T-cell (primary cell): Measurements from ENCODE around the gene LSM4. TPM values are rescaled to one million over a fixed set of nuclear protein-coding genes. Genes with fewer than 3 reads are reported as not detected.
A peak's percentile ranks its signal among the peaks of the same experiment; 100 is the strongest.

Source experiments
- ATAC-seq, 4 experiments: fragments of 200-7000 bp in 3 of 4; fragments of 150-1000 bp in 1 of 4; cut with Tn5 transposase; replicated peaks in 1 of 4; 1 replicate in 3 of 4; 2 replicates in 1 of 4; pipeline ENCODE4 v1.10.0; 2021; ENCODE audit warnings: moderate library complexity in 3 of 4, mild to moderate bottlenecking in 2 of 4, moderate number of reproducible peaks in 1 of 4
- CTCF ChIA-PET, 2 donors: fragments of 300-600 bp; sonication (Branson Sonifier 250); formaldehyde crosslinking; loops; one replicate each; lab custom pipeline; 2022; ENCODE audit warnings: antibody characterized with exemption in 2 of 2; lab: Charles Lee
- POLR2A ChIA-PET, 2 donors: fragments of 300-600 bp; sonication (Branson Sonifier 250); formaldehyde crosslinking; loops; one replicate each; lab custom pipeline; 2022; ENCODE audit warnings: antibody characterized with exemption in 2 of 2; lab: Charles Lee
- DNase-seq, 35 experiments: peaks; one replicate each; pipeline versions ENCODE4 v3.0.0 to v3.0.0-alpha.2; 2013 to 2023
- H3K27ac ChIP-seq: one replicate; pipeline ENCODE4 v1.5.1; 2013; ENCODE audit warnings: low read length
- H3K27me3 ChIP-seq, 2 experiments: replicated peaks in 1 of 2; 1 replicate in 1 of 2; 2 replicates in 1 of 2; pipeline versions ENCODE4 v1.6.1 to v1.7.0; 2013; ENCODE audit warnings: low read length in 1 of 2, mixed read lengths in 1 of 2; ENCODE audit not compliant: control insufficient read depth in 2 of 2, insufficient read depth in 2 of 2; ENCODE audit errors: extremely low read depth in 1 of 2
- H3K36me3 ChIP-seq, 2 donors: 1 replicate in 1 of 2; 2 replicates in 1 of 2; pipeline versions ENCODE4 v1.6.1 to v1.7.0; 2013; ENCODE audit warnings: low read length in 1 of 2; ENCODE audit not compliant: control insufficient read depth in 2 of 2, insufficient read depth in 1 of 2; ENCODE audit errors: extremely low read depth in 1 of 2
- H3K4me1 ChIP-seq, 2 experiments: 1 replicate in 1 of 2; 2 replicates in 1 of 2; pipeline versions ENCODE4 v1.6.1 to v1.7.0; 2013; ENCODE audit warnings: low read length in 2 of 2, mixed read lengths in 1 of 2; ENCODE audit not compliant: insufficient read depth in 2 of 2, control insufficient read depth in 1 of 2; ENCODE audit errors: extremely low read depth in 1 of 2
- H3K4me3 ChIP-seq, 2 donors: 1 replicate in 1 of 2; 2 replicates in 1 of 2; pipeline versions ENCODE4 v1.5.1 to v1.7.0; 2013; ENCODE audit warnings: mild to moderate bottlenecking in 2 of 2, low read length in 1 of 2, moderate library complexity in 1 of 2; ENCODE audit not compliant: control insufficient read depth in 1 of 2; ENCODE audit errors: extremely low read depth in 1 of 2
- H3K9me3 ChIP-seq: 2 replicates; pipeline ENCODE4 v1.7.0; 2013
- H3K27ac Mint-ChIP-seq, 2 donors: one replicate each; pipeline ENCODE4 v1.8.0; 2020 to 2021; ENCODE audit warnings: mild to moderate bottlenecking in 2 of 2, mixed read lengths in 2 of 2
- H3K27me3 Mint-ChIP-seq, 2 donors: one replicate each; pipeline ENCODE4 v1.8.0; 2021 to 2022; ENCODE audit warnings: mixed read lengths in 2 of 2
- H3K36me3 Mint-ChIP-seq: one replicate; pipeline ENCODE4 v1.8.0; 2021; ENCODE audit warnings: mixed read lengths
- H3K4me1 Mint-ChIP-seq, 3 donors: one replicate each; pipeline ENCODE4 v1.8.0; 2020 to 2022; ENCODE audit warnings: mixed read lengths in 3 of 3, mild to moderate bottlenecking in 1 of 3
- H3K4me3 Mint-ChIP-seq, 3 donors: one replicate each; pipeline ENCODE4 v1.8.0; 2020 to 2022; ENCODE audit warnings: mild to moderate bottlenecking in 3 of 3, mixed read lengths in 3 of 3, moderate library complexity in 3 of 3
- H3K9me3 Mint-ChIP-seq, 3 donors: one replicate each; pipeline ENCODE4 v1.8.0; 2020 to 2022; ENCODE audit warnings: mixed read lengths in 3 of 3
- WGBS: methylation state at CpG from one replicate; pipeline ENCODE4 v1.1.5; 2013; ENCODE audit warnings: missing lambda C conversion rate; ENCODE audit not compliant: insufficient coverage; 5-methylcytosine and 5-hydroxymethylcytosine counted together
- total RNA-seq, 35 experiments: library from RNA in 6 of 35; stranded (reverse) in 6 of 35; fragments of 120-200 nt in 1 of 35; gene quantifications; one replicate each; pipeline versions ENCODE4 v1.2.1 to v1.2.4 and lab custom pipeline; 2013 to 2026

Gene LSM4
- total RNA-seq, 5 donors from 2014 or later (not counting 1 experiment from before 2014, with no cell fraction given): 58.5 to 82.7 (median 69.1) TPM

GRCh38 chr19:18345296-18345695, 22.4 kb upstream of the LSM4 start:
- peaks cover 21% of the 10 kb centered on the region for H3K36me3 Mint-ChIP-seq
- no peak overlapping the region for H3K27ac Mint-ChIP-seq
- ATAC-seq: no peak
- no peak for DNase-seq
- no peaks in the 10 kb centered on the region for H3K27me3 ChIP-seq
- no peaks in the 10 kb centered on the region for H3K9me3 ChIP-seq
- ChIA-PET CTCF (interaction anchor here in 1 of 2 donors (0.6 kb wide), 1 partner anchor 17 kb away, joined by 3 read pairs; no protein-coding TSS in a partner anchor), POLR2A (interaction anchor here in 1 of 2 donors (0.6 kb wide), 1 partner anchor 154 kb away, joined by 4 read pairs; no protein-coding TSS in a partner anchor)
- H3K4me1 ChIP-seq: peaks cover 0 to 12% of the 10 kb centered on the region in 2 experiments
- H3K4me3 Mint-ChIP-seq: no peak overlapping the region
- no peaks in the 10 kb centered on the region for H3K9me3 Mint-ChIP-seq
- H3K4me1 Mint-ChIP-seq: peaks cover 18 to 28% (median 20%) of the 10 kb centered on the region in 3 donors
- 100% methylated on average over 1 of the region's 6 CpGs for WGBS
- no peaks in the 10 kb centered on the region for H3K27me3 Mint-ChIP-seq
- no peak overlapping the region for H3K4me3 ChIP-seq
- peaks cover 6 to 17% of the 10 kb centered on the region in 2 donors for H3K36me3 ChIP-seq
- H3K27ac ChIP-seq: no peak overlapping the region

DNA sequence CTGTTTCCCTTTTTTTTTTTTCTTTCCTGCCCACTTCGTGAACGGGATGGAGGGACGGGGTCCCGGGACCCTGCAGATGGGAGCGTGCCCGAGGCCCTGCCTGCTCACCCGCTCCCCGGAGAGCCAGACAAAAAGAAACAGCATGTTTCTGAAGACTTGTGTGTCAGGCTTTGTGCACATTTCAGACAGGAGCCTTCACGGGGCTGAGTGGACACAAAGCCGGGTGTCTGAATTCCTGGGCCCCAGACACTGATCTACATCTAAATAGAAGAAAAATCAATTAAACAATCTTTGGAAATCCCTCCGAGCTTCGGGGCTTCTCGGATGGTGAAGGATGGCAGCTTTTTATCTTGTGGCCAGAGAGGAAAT, 21.7 kb upstream of the LSM4 start:
- H3K9me3 Mint-ChIP-seq: no peaks in the 10 kb centered on the region
- Histone ChIP-seq H3K9me3 (no peaks in the 10 kb centered on the region), H3K4me1 (peaks cover 0 to 19% of the 10 kb centered on the region in 2 experiments), H3K27me3 (no peaks in the 10 kb centered on the region), H3K36me3 (peaks cover 6 to 17% of the 10 kb centered on the region in 2 donors), H3K4me3 (no peak overlapping the region), H3K27ac (no peak overlapping the region)
- no peak overlapping the region for H3K4me3 Mint-ChIP-seq
- H3K36me3 Mint-ChIP-seq: peaks cover 19% of the 10 kb centered on the region
- 100% methylated on average over 4 of the region's 13 CpGs for WGBS
- no peaks in the 10 kb centered on the region for H3K27me3 Mint-ChIP-seq
- CTCF ChIA-PET: no interaction called here
- H3K27ac Mint-ChIP-seq: no peak overlapping the region
- peaks cover 22 to 35% (median 23%) of the 10 kb centered on the region in 3 donors for H3K4me1 Mint-ChIP-seq
- POLR2A ChIA-PET: no interaction called here
- ATAC-seq (no peak), DNase-seq (no peak)

- Histone ChIP-seq H3K27ac (no peak overlapping the region), H3K4me1 (peaks cover 0 to 19% of the 10 kb centered on the region in 2 experiments), H3K36me3 (peaks cover 6 to 17% of the 10 kb centered on the region in 2 donors), H3K4me3 (no peak overlapping the region), H3K27me3 (no peaks in the 10 kb centered on the region), H3K9me3 (no peaks in the 10 kb centered on the region)
- H3K4me1 Mint-ChIP-seq: peaks cover 16 to 33% (median 26%) of the 10 kb centered on the region in 3 donors
- no peaks in the 10 kb centered on the region for H3K27me3 Mint-ChIP-seq
- 86% methylated on average over 5 of the region's 8 CpGs for WGBS
- peak overlapping the region; percentile 47 to 87 (median 77) for H3K4me3 Mint-ChIP-seq
- ChIA-PET CTCF (interaction anchor here in 1 of 2 donors (1.0 kb wide), 1 partner anchor 13 kb away, joined by 5 read pairs; no protein-coding TSS in a partner anchor), POLR2A (no interaction called here)
- H3K27ac Mint-ChIP-seq: peak overlapping the region in 1 of 2 donors; percentile 19
- peaks cover 8% of the 10 kb centered on the region for H3K36me3 Mint-ChIP-seq
- no peaks in the 10 kb centered on the region for H3K9me3 Mint-ChIP-seq
- no peak for ATAC-seq
- DNase-seq: no peak
These were observed 19.3 kb upstream of the LSM4 start for GRCh38 chr19:18342090-18342632.

DNA sequence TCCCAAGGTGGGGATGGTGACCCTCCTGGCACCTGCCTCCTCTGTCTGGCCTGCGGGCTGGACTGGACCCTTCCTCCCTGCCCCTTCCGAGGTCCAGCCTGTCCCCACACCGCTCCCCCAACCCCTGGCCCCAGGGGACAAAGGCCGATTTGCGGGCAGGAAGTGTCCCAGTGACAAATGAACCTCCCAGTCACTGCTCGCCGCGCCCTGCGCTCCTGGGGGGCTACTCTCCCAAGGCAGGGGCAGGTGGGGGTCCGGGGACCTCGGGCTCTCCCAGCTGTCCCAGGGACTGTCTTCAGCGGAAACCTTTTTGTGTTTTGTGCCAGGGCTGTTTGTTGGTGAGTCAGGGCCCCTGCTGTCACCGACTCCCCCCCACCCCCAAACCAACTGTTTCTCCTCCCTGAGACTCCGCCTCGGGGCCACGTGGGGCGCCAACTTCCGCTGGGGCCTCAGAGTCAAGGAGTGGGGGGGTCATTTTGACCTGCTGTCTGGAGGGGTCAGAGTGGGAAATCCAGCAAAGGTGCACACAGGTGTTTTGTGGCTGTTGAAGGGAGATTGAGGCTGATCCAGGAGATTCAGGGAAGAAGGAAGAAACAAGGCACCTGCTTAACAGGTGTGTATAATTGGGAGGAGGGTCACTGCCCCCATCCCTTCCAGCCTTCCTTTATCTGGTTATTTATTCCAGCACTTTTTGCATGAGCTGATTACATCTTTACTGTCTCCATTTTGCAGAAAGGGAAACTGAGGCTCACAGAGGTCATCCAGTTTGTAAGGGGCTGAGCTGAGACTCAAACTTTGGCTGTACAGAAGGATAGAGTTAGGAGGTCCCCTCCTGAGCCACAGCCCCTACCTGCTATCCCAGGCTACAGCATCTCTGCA, 18.4 kb upstream of the LSM4 start:
- peaks cover 5% of the 10 kb centered on the region for H3K36me3 Mint-ChIP-seq
- Histone ChIP-seq H3K4me1 (peaks cover 0 to 19% of the 10 kb centered on the region in 2 experiments), H3K36me3 (peaks cover 6 to 15% of the 10 kb centered on the region in 2 donors), H3K27ac (peak overlapping the region; percentile 67), H3K9me3 (no peaks in the 10 kb centered on the region), H3K4me3 (peak overlapping the region; percentile 45 to 80), H3K27me3 (peaks cover 0 to under 1% of the 10 kb centered on the region in 2 experiments)
- CTCF ChIA-PET: interaction anchor here in 1 of 2 donors (1.0 kb wide), 1 partner anchor 12 kb away, joined by 5 read pairs; no protein-coding TSS in a partner anchor
- no peaks in the 10 kb centered on the region for H3K27me3 Mint-ChIP-seq
- POLR2A ChIA-PET: no interaction called here
- H3K27ac Mint-ChIP-seq: peak overlapping the region; percentile 94
- DNase-seq: peak; percentile 25 to 70 (median 53)
- no peaks in the 10 kb centered on the region for H3K9me3 Mint-ChIP-seq
- ATAC-seq: peak; percentile 77 to 86 (median 81)
- H3K4me1 Mint-ChIP-seq: peaks cover 14 to 25% (median 23%) of the 10 kb centered on the region in 3 donors
- H3K4me3 Mint-ChIP-seq: peak overlapping the region; percentile 77 to 87 (median 84)
- 0% methylated on average over 4 of the region's 18 CpGs for WGBS

DNA sequence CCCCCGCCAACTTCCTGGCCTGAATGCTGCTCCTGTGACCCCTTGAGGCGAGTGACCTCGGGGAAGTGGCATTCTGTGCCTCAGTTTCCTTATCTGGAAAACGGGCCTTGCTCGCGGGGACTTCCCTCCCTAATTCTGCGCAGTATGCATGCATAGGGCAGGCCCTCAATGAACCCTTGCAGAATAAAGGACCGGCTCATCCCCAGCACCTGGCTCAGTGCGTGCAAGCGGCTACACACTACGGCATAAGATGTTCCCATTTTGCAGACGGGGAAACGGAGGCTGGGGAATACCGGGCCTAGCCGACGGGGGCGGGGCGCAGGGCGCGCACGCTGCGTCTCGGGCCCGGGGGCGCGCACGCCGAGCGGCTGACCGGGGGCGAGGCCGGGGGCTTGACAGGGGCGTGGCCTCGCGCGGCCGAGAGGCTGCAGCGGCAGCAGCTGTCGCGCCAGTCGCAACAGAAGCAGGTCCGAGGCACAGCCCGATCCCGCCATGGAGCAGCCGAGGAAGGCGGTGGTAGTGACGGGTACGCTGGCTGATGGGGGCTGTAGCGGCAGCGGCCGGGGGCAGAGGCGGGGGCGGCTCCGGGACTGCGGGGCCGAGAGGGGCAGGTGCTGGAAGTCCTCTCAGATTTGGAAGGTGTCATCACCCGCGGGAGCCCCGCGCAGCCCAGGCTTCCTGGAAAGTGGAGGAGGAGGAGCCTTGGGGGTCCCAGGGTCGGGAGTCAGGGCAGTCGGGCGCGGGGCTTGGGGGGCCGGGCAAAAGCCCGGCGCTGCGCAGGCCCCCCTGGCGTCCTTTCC, 17.5 kb upstream of the LSM4 start, which contains the start of gene PGPEP1:
PGPEP1 (plus strand) TSS at position 409 of the 800 bp plus-strand sequence; CDS start at position 493, 84 bp downstream.
- peak within 1 kb of the TSS; percentile 94 for H3K27ac Mint-ChIP-seq
- no peaks in the 10 kb centered on the region for H3K9me3 Mint-ChIP-seq
- peaks cover 5 to 13% of the 10 kb centered on the region in 2 donors for H3K36me3 ChIP-seq
- H3K27me3 ChIP-seq: peaks cover 0 to 2% of the 10 kb centered on the region in 2 experiments
- H3K4me1 Mint-ChIP-seq: peaks cover 14 to 22% (median 20%) of the 10 kb centered on the region in 3 donors
- ATAC-seq (peak; percentile 53 to 62 (median 61)), DNase-seq (peak in 29 of 35 experiments; percentile 4 to 75 (median 36))
- H3K27me3 Mint-ChIP-seq: no peaks in the 10 kb centered on the region
- H3K4me3 ChIP-seq: peak within 1 kb of the TSS; percentile 45 to 80
- H3K36me3 Mint-ChIP-seq: no peaks in the 10 kb centered on the region
- peak within 1 kb of the TSS; percentile 67 for H3K27ac ChIP-seq
- ChIA-PET CTCF (no interaction called here), POLR2A (interaction anchor here in 1 of 2 donors (0.6 kb wide), 1 partner anchor 67 kb away, joined by 3 read pairs; no protein-coding TSS in a partner anchor)
- H3K9me3 ChIP-seq: no peaks in the 10 kb centered on the region
- 3% methylated on average over 68 of the region's 69 CpGs for WGBS
- peak within 1 kb of the TSS; percentile 77 to 89 (median 87) for H3K4me3 Mint-ChIP-seq
- peaks cover 0 to 19% of the 10 kb centered on the region in 2 experiments for H3K4me1 ChIP-seq
